Measurements from ENCODE around the gene CNTN2. TPM values are rescaled to one million over a fixed set of nuclear protein-coding genes. Genes with fewer than 3 reads are reported as not detected.

The CNTN2 gene
- total and polyA plus RNA-seq, 2 experiments from 2014 or later = 1.3 to 2.2 TPM

DNA sequence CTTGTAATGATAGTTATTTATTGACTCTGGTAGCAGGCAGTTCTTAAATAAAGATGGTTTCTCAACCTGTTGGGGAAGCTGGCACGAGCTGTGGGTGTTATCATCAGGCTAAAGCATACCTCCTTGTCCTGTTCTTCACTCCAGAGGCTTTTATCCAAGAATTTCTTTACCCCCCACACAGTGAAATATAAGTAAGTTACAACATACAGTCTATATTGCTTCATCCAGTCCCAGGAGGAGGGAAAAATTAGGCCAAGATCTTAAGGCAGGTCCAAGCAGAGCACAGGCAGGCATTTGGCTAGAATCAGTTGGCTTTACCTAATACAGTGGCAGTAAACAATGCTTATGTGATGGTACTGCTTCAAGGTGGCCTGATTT is 34.9 kb downstream of the CNTN2 start:
- H4K20me1 ChIP-seq (replicated peaks; ENCODE audit: insufficient read depth) = no peaks in the 10 kb centered on the region
- no peaks in the 10 kb centered on the region for H3K4me1 ChIP-seq (ENCODE audit: insufficient read depth)
- Mint-ChIP-seq H3K27ac (no peak overlapping the region), H3K27me3 (ENCODE audit: insufficient read depth, low read depth, poor library complexity) (peaks cover 5% of the 10 kb centered on the region), H3K4me1 (no peaks in the 10 kb centered on the region), H3K36me3 (ENCODE audit: low read depth) (no peaks in the 10 kb centered on the region), H3K9me3 (no peaks in the 10 kb centered on the region), H3K4me3 (no peak overlapping the region)
- no peak overlapping the region for H2AFZ ChIP-seq
- TF ChIP-seq CTCF (conservative IDR thresholded peaks at IDR 0.05; ENCODE audit: low read depth in 2 of 2) = no peak
- TF ChIP-seq ZNF331 (CRISPR knock-in tag; IDR thresholded peaks at IDR 0.05; ENCODE audit: low read depth) = no peak
- no peak for TF ChIP-seq ETS1 (IDR thresholded peaks at IDR 0.05)
- TF ChIP-seq ZNF114 (CRISPR knock-in tag; IDR thresholded peaks at IDR 0.05) = no peak
- no peak for TF ChIP-seq ZNF462 (CRISPR knock-in tag; IDR thresholded peaks at IDR 0.05)
- TF ChIP-seq JUNB (IDR thresholded peaks at IDR 0.05; ENCODE audit: unreplicated experiment) = no peak
- TF ChIP-seq POLR2AphosphoS5 (IDR thresholded peaks at IDR 0.05; ENCODE audit: low read depth) = no peak
- TF ChIP-seq REST (IDR thresholded peaks at IDR 0.05; ENCODE audit: unreplicated experiment) = no peak
- TF ChIP-seq EZH2phosphoT487 (IDR thresholded peaks at IDR 0.05; ENCODE audit: unreplicated experiment) = no peak
- H3K36me3 ChIP-seq (ENCODE audit: insufficient read depth) = no peaks in the 10 kb centered on the region
- no peaks in the 10 kb centered on the region for H3K9me2 ChIP-seq (ENCODE audit: insufficient read depth)
- no peak overlapping the region for H3K27ac ChIP-seq (ENCODE audit: low read depth)
- no peak overlapping the region for H3K4me2 ChIP-seq
- H3K4me3 ChIP-seq = no peak overlapping the region
- H3K79me2 ChIP-seq (replicated peaks; ENCODE audit: insufficient read depth) = no peaks in the 10 kb centered on the region
- ATAC-seq (no peak), DNase-seq (ENCODE audit: low spot score) (no peak)
- H3K27me3 ChIP-seq (ENCODE audit: insufficient read depth) = no peaks in the 10 kb centered on the region
- H3F3A ChIP-seq (replicated peaks; ENCODE audit: low read depth) = no peaks in the 10 kb centered on the region

All from GM23338 (cell line).